Measurements from ENCODE around the gene NOL6. TPM values are rescaled to one million over a fixed set of nuclear protein-coding genes. Genes with fewer than 3 reads are reported as not detected.

The NOL6 gene
- total RNA-seq, 6 experiments from 2014 or later = 57.9 to 69.2 (median 62.2) TPM

GRCh38 chr9:33440609-33441008 lies 33.1 kb downstream of the NOL6 start:
- DNase-seq = no peak
- no peak overlapping the region for H3K27ac Mint-ChIP-seq
- peaks cover 11% of the 10 kb centered on the region; the same call in 1 of the 2 replicates for H3K4me1 Mint-ChIP-seq (ENCODE audit: low read depth)
- no peaks in the 10 kb centered on the region for H3K36me3 Mint-ChIP-seq (ENCODE audit: low read depth)
- no peaks in the 10 kb centered on the region for H3K9me3 Mint-ChIP-seq
- TF ChIP-seq CTCF (IDR thresholded peaks at IDR 0.05) = no peak
- no peak overlapping the region for H3K4me3 Mint-ChIP-seq
- peaks cover 13% of the 10 kb centered on the region for H3K27me3 Mint-ChIP-seq (ENCODE audit: insufficient read depth)

- Mint-ChIP-seq H3K4me3 (no peak overlapping the region), H3K36me3 (ENCODE audit: low read depth) (no peaks in the 10 kb centered on the region), H3K9me3 (no peaks in the 10 kb centered on the region), H3K4me1 (ENCODE audit: low read depth) (peaks cover 11% of the 10 kb centered on the region; the same call in 1 of the 2 replicates), H3K27me3 (ENCODE audit: insufficient read depth) (peaks cover 17% of the 10 kb centered on the region), H3K27ac (no peak overlapping the region)
- DNase-seq = no peak
- no peak for TF ChIP-seq CTCF (IDR thresholded peaks at IDR 0.05)
Observed at GRCh38 chr9:33440204-33440603, 33.5 kb downstream of the NOL6 start.

- Mint-ChIP-seq H3K4me3 (no peak overlapping the region), H3K27ac (no peak overlapping the region), H3K4me1 (ENCODE audit: low read depth) (peaks cover 11% of the 10 kb centered on the region; the same call in 1 of the 2 replicates), H3K36me3 (ENCODE audit: low read depth) (no peaks in the 10 kb centered on the region), H3K9me3 (no peaks in the 10 kb centered on the region), H3K27me3 (ENCODE audit: insufficient read depth) (peaks cover 21% of the 10 kb centered on the region)
- no peak for TF ChIP-seq CTCF (IDR thresholded peaks at IDR 0.05)
- DNase-seq = no peak
Observed at GRCh38 chr9:33439731-33440130, 34.0 kb downstream of the NOL6 start.

GRCh38 chr9:33438926-33439680 lies 34.6 kb downstream of the NOL6 start:
- Mint-ChIP-seq H3K27ac (no peak overlapping the region), H3K36me3 (ENCODE audit: low read depth) (no peaks in the 10 kb centered on the region), H3K9me3 (no peaks in the 10 kb centered on the region), H3K27me3 (ENCODE audit: insufficient read depth) (peaks cover 24% of the 10 kb centered on the region), H3K4me3 (no peak overlapping the region), H3K4me1 (ENCODE audit: low read depth) (peaks cover 11% of the 10 kb centered on the region; the same call in 1 of the 2 replicates)
- no peak for DNase-seq
- no peak for TF ChIP-seq CTCF (IDR thresholded peaks at IDR 0.05)

GRCh38 chr9:33437898-33438297 lies 35.8 kb downstream of the NOL6 start:
- no peak for DNase-seq
- no peaks in the 10 kb centered on the region for H3K36me3 Mint-ChIP-seq (ENCODE audit: low read depth)
- peaks cover 24% of the 10 kb centered on the region for H3K27me3 Mint-ChIP-seq (ENCODE audit: insufficient read depth)
- H3K9me3 Mint-ChIP-seq = no peaks in the 10 kb centered on the region
- TF ChIP-seq CTCF (IDR thresholded peaks at IDR 0.05) = no peak
- H3K4me1 Mint-ChIP-seq (ENCODE audit: low read depth) = peaks cover 11% of the 10 kb centered on the region; the same call in 1 of the 2 replicates
- no peak overlapping the region for H3K4me3 Mint-ChIP-seq
- H3K27ac Mint-ChIP-seq = no peak overlapping the region
